ENCODE data around the gene KSR2. TPM values are rescaled to one million over a fixed set of nuclear protein-coding genes. Genes with fewer than 3 reads are reported as not detected.

The KSR2 gene
- total RNA-seq, 1 donor from 2014 or later: 0.30 TPM

DNA sequence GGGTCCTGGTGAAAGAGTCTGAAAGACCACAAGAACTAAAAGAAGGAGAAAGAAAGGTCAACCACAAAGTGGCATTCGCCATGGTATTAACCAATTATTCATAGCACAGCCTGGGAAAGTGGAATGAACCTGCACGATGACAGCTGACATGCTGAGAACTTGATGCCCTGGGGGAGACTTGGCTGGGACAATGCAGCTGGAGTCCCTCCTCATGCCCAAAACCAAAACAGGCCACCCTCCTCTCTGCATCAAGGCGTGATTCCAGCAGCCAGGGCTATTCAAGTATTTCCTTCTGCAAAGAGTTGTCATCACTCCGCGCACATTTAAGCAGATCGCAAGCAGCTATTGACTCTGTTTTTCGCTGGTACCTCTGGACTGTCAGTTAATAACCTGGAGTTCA is 440.3 kb downstream of the KSR2 start:
- DNase-seq (ENCODE audit: low spot score): no peak
- Mint-ChIP-seq H3K36me3 (no peaks in the 10 kb centered on the region), H3K27ac (no peak overlapping the region), H3K9me3 (peaks cover 5% of the 10 kb centered on the region), H3K27me3 (ENCODE audit: insufficient read depth, low read depth) (peaks cover 7% of the 10 kb centered on the region), H3K4me1 (peaks cover 30% of the 10 kb centered on the region), H3K4me3 (no peak overlapping the region)
- Histone ChIP-seq H3K36me3 (no peaks in the 10 kb centered on the region), H3K79me2 (ENCODE audit: low read depth) (no peaks in the 10 kb centered on the region), H3K27me3 (no peaks in the 10 kb centered on the region), H3K27ac (no peak overlapping the region), H3K4me1 (peaks cover 7% of the 10 kb centered on the region), H3K9ac (no peak overlapping the region), H3K4me3 (no peak overlapping the region), H3F3A (ENCODE audit: low read depth) (no peaks in the 10 kb centered on the region), H3K4me2 (no peak overlapping the region), H3K9me3 (ENCODE audit: low read depth) (no peaks in the 10 kb centered on the region), H4K20me1 (ENCODE audit: low read depth) (no peaks in the 10 kb centered on the region), H2AFZ (replicated peaks) (no peak overlapping the region)
- TF ChIP-seq EZH2 (IDR thresholded peaks at IDR 0.05): no peak
- TF ChIP-seq EZH2phosphoT487 (IDR thresholded peaks at IDR 0.05): no peak
- no peak for TF ChIP-seq CTCF (IDR thresholded peaks at IDR 0.05)

- Histone ChIP-seq H3K27ac (no peak overlapping the region), H3K9me3 (ENCODE audit: low read depth) (no peaks in the 10 kb centered on the region), H3K4me3 (no peak overlapping the region), H3K4me2 (no peak overlapping the region), H3K27me3 (no peaks in the 10 kb centered on the region), H2AFZ (replicated peaks) (no peak overlapping the region), H4K20me1 (ENCODE audit: low read depth) (no peaks in the 10 kb centered on the region), H3F3A (ENCODE audit: low read depth) (no peaks in the 10 kb centered on the region), H3K9ac (no peak overlapping the region), H3K36me3 (no peaks in the 10 kb centered on the region), H3K4me1 (peaks cover 7% of the 10 kb centered on the region), H3K79me2 (ENCODE audit: low read depth) (no peaks in the 10 kb centered on the region)
- Mint-ChIP-seq H3K9me3 (peaks cover 5% of the 10 kb centered on the region), H3K4me1 (peaks cover 30% of the 10 kb centered on the region), H3K36me3 (no peaks in the 10 kb centered on the region), H3K27ac (no peak overlapping the region), H3K27me3 (ENCODE audit: insufficient read depth, low read depth) (peaks cover 7% of the 10 kb centered on the region), H3K4me3 (no peak overlapping the region)
- TF ChIP-seq CTCF (IDR thresholded peaks at IDR 0.05) (no peak), EZH2phosphoT487 (IDR thresholded peaks at IDR 0.05) (no peak), EZH2 (IDR thresholded peaks at IDR 0.05) (no peak)
- DNase-seq (ENCODE audit: low spot score): no peak
Measured at GRCh38 chr12:117527479-117527855, 441.3 kb downstream of the KSR2 start.

DNA sequence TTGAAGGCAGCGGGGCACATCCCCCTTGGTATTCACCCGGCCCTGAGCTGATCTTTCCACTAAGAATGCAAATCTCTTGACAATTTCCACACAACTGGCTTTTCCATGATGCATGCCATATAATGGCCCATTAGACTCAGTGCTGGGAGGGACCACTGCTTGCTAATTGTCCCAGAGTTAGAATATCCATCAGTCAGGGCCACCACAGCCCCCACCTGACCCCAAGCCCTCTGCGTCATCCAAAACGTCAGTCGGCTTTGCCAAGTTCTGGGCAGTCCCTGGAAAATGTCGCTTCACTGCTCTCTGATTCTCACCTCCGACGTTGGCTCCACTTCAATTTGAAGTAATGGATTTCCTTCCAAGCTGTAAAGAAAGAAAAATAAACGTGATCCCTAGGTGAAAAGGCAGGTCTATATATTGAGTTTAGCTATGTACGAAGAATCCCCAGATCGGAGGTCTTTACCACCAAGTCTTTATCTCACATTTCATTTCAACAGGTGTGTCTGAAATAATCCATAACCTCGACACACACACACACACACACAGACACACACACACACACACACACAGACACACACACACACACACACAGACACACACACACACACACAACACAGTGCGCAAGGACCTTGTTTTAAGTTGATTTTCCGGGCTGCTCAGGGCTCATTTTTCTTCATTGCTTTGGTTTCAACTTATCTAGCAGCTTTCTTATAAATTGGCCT is 441.9 kb downstream of the KSR2 start:
- Histone ChIP-seq H3K9me3 (ENCODE audit: low read depth) (no peaks in the 10 kb centered on the region), H2AFZ (replicated peaks) (no peak overlapping the region), H3K27ac (no peak overlapping the region), H3K4me3 (no peak overlapping the region), H3K9ac (no peak overlapping the region), H3K4me1 (peaks cover 7% of the 10 kb centered on the region), H3K36me3 (no peaks in the 10 kb centered on the region), H3K79me2 (ENCODE audit: low read depth) (no peaks in the 10 kb centered on the region), H3K27me3 (no peaks in the 10 kb centered on the region), H3K4me2 (no peak overlapping the region), H4K20me1 (ENCODE audit: low read depth) (no peaks in the 10 kb centered on the region), H3F3A (ENCODE audit: low read depth) (no peaks in the 10 kb centered on the region)
- Mint-ChIP-seq H3K9me3 (peaks cover 5% of the 10 kb centered on the region), H3K27ac (no peak overlapping the region), H3K4me1 (peaks cover 30% of the 10 kb centered on the region), H3K36me3 (no peaks in the 10 kb centered on the region), H3K27me3 (ENCODE audit: insufficient read depth, low read depth) (peaks cover 7% of the 10 kb centered on the region), H3K4me3 (no peak overlapping the region)
- no peak for TF ChIP-seq EZH2 (IDR thresholded peaks at IDR 0.05)
- no peak for TF ChIP-seq EZH2phosphoT487 (IDR thresholded peaks at IDR 0.05)
- TF ChIP-seq CTCF (IDR thresholded peaks at IDR 0.05): no peak
- peak; percentile 20 for DNase-seq (ENCODE audit: low spot score)
